CD4-positive, alpha-beta T cell treated with Interferon gamma for 1 hour (primary cell): Measurements from ENCODE around the gene BCL3.
A peak's percentile ranks its signal among the peaks of the same experiment; 100 is the strongest.
"Not testable (repeated sequence)": the region's sequence is repeated elsewhere in the genome, so short reads cannot be mapped to it uniquely, and the experiment has no call there.

ENCODE experiments used
- DNase-seq: peaks from one replicate; pipeline ENCODE4 v3.0.0-alpha.2; 2020

BCL3 gene

DNA sequence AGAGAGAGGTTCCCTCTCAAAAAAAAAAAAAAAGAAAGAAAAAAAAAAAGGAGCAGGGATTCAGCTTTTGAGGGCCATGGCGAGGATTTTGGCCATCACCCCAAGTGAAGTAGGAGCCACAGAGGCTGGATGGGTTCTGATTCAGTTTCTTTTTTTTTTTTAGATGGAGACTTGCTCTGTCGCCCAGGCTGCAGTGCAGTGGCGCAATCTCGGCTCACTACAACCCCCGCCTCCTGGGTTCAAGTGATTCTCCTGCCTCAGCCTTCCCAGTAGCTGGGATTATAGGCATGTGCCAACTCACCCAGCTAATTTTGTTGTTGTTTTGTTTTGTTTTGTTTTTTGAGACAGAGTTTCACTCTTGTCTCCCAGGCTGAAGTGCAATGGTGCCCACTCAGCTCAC, 27.1 kb upstream of the BCL3 start:
- DNase-seq, result not testable (repeated sequence)

DNA sequence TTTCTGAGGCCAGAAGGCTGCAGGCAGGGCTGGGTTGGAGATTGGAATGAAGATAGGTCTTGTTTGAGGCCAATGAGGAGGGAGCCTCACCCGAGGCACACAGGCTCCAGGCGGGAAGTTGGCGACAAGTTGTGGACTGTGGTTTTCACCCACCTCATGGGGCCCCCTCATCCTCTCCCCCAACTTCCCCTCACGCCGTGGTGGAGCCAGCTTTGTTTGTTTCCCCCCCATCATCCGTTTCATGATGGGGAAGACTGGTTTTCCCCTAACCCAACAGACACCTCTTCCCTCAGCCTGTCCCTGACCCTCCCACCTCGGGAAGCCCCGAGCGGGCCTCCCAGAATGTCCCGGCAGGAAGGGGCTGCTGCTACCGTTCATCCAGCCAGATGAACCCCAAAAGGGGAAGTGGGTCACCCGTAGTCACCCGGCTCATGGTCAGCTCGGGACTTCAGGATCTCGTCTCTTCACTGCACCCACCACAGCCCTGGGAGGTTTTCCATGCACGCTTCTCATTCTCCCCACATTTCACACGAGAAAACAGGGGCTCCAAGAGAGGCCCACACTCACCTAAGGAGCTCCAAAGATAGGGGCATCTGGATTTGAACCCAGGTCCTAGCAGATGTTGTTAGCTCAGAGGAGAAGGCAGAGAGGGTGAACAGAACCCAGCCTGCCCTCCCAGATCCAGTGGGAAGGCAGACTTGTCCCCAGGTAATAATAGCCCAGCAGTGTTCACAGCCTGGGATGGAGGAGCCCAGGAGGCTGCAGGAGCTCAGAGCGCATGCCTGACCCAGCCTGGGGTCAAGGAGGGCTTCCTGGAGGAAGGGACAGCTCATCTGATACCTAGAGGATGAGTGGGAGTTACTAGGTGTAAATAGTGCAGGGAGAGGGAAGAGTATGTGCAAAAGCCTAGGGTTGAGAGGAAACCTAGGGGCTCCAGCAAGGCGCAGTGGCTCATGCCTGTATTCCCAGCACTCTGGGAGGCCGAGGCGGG, 26.1 kb upstream of the BCL3 start:
- peak; percentile 66 for DNase-seq

DNA sequence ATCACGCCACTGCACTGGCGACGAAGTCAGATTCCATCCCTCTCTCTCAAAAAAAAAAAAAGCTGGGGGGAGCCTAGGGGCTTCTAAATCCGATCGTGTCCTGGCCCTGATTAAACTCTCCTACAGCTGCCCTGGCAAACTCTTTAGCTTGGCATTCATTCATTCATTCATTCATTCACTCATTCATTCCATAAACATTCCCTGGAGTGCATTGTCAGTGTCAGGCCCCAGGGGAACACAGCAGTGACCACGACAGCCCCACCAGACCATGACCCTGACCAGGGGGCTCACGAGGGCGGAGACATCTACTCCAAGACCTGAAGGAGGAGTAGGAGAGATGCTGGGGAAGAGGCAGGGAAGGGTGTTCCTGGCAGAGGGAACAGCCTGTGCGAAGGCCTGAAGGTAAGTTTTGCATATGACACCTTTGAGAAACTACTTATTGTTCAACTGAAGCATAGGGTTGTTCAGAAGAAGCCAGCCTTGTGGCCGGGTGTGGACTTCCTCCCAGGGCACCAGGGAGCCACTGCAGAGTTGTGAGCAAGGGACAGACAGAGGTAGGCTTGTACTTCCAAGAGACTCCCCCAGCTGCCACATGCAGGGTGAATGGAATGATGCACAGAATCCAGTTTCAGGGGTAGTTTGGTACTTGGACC, 25.1 kb upstream of the BCL3 start:
- DNase-seq, result no peak

DNA sequence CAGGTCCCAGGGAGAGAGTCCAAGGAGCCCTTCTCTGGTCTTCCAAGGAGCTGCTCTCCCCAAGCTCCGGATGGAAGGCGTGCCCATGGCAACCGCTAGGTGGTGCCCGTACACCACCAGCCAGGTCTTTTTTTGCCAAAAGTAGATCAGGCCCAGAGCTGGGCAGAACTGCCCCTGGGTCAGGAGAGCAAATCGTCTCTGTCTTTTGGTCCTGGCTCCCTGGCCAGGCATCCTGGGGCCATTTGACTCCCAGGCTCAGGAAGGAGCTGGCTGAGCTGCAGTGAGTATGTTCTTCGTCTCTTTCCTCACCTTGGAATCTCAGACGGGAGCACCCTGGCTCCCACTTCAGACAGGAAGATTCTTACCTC, 24.6 kb upstream of the BCL3 start:
- peak; percentile 81 for DNase-seq

DNA sequence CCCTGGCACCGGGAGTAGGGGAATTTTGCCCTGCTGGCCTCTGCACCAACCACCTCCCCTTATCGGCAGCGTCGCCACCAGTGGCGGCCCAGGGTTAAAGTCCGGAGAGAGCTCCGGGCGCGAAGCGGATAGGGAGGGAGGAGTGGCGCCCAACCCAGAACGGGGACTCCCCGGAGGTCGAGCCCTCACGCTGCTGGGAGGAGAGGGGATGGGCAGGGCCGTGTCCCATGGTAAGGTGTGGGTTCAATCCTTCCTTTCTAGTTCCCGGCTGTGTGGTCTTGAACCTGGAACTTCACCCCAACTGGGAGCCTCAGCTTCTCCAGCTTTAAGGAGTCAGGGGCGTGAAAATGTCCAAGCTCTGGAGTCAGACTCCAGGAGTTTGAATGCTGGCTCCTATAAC, 23.3 kb upstream of the BCL3 start:
- DNase-seq, result peak; percentile 22

DNA sequence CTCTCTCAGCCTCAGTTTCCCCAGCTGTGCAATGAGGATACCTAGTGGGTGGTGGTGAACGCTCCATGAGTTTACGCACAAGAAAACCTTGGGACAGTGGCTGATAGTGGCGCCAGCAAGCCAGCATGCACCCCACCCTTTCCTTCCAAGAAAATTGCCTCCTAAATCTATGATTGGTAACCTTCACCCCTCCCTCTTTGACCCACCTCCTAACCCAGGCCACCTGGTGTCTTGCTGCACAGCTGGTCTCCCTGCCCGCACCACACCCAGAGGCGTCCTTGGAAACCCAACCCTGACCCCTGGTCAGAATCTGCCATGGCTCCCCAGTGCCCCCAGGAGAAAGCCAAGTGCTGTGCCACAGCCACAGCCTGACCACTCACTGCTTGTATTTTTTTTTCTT, 22.8 kb upstream of the BCL3 start:
- DNase-seq, result no peak

DNA sequence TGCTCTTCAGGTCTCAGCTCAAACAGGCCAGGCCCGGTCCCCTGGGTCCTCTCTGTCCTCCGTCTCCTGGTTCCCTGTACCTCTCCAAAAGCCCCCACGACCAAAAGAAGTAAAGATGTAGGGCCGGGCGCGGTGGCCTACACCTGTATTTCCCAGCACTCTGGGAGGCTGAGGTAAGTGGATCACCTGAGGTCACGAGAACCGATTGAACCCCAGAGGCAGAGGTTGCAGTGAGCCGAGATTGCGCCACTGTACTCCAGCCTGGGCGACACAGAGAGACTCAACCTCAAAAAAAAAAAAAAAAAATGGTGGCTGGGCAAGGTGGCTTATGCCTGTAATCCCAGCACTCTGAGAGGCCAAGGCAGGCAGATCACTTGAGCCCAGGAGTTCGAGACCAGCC, 22.0 kb upstream of the BCL3 start:
- DNase-seq, result no peak

DNA sequence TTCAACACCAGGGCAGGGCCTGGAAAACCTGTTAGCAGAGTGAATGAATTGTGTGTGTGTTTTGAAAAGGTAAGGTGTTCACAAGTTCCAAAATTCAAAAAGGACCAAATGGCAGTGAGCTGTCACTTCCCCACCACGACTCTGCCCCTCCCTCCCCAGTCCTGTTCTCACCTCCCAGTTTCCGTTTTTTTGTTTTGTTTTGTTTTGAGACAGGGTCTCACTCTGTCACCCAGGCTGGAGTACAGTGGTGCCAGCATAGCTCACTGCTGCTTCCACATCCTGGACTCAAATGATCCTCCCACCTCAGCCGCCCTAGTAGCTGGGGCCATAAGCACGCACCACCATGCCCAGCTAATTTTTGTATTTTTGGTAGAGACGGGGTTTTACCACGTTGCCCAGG, 20.3 kb upstream of the BCL3 start:
- no peak for DNase-seq

DNA sequence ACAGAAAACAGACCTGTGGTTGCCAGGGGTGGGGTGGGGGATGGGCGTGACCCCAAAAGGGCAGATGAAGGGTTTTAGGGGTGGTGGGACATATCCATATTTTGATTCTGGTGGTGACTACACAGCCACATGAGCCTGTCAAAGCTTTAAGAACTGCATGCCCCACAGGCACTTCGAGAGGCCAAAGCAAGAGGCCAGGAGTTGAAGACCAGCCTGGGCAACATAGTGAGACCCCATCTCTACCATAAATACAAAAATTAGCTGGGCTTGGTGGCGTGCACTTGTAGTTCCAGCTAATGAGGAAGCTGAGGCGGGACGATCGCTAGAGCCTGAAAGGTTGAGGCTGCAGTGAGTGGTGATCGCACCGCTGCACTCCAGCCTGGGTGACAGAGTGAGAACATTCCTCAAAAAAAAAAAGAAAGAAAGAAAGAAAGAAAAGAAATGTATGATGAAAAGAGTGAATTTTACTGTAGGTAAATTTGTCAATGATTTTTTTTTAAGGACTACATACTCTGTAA, 18.9 kb upstream of the BCL3 start:
- no peak for DNase-seq

DNA sequence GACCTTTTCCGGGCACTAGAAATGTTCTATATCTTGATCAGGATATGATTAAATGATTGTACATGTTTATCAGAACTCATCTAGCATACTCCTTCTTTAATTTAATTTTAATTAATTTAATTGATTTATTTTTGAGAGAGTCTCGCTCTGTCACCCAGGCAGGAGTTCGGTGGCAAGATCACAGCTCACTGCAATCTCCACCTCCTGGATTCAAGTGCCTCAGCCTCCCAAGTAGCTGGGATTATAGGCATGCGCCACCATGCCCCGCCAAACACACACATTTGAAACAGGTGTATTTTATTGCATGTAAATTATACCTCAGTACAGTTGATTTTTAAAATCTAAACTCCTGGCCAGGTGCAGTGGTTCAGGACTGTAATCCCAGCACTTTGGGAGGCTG, 17.4 kb upstream of the BCL3 start:
- DNase-seq, result no peak

DNA sequence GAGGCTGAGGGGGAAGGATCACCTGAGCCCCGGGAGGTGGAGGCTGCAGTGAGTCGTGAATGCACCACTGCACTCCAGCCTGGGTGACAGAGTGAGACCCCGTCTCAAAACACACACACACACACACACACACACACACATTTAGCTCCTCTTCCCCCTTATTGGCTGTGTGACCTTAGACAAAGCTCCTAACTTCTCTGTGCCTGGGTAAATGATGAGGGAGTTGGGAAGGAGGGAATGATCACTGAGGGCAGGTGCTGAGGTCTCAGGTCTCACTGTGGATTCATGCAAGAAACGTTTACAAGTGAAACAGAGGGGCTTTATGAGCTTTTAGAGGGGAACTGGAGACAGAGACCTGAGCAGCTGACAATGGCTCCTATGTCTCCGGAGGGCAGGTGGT, 16.9 kb upstream of the BCL3 start:
- no peak for DNase-seq

DNA sequence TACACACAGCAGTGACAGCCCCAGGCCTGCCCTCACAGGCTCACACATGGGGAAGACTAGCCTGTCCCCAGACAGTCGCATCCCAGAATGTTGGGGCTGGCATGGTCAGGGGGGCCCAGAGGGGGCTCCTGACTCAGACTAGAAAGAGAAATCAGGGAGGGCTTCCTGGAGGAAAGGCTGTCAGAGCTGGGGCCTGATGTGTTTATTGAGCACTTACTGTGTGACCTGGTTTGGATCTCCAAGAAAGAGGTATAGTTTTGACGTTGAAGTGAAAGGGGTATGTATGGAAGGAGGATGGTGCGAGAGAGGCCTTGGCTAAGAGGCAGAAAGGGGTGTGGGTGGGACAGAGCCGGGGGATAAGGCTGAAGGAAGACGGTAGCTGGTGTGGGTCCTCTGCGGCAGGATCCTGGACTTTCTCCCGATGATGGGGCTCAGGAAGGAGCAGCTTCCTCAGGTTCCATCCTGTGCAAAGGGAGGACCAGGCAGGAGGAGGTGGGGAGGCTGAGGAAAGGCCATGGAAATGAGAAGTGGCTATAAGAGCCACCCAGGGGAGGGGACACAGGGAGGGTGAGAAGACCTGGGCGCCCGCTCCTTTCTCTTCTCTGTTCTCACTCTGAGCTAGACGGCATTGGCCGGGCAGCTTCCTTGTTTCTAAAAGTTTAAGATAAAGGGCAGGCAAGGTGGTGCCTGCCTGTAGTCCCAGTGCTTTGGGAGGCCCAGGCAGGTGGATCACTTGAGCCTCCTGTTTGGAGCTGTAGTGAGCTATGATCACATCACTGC, 16.1 kb upstream of the BCL3 start:
- no peak for DNase-seq

DNA sequence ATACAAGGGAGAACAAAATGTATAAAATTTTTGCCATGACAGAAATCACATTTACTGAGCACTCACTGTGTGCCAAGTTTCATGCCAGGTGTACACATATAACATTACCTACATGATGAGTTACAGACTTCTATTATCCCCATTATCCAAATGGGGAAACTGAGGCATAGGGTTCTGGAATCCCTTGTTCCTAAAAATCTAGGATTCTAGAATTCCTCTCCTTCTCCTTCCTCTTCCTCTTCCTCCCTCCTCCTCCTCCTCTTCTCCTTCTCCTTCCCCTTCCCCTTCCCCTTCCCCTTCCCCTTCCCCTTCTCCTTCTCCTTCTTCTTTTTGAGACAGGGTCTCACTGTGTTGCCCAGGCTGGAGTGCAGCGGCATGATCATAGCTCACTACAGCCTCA, 14.2 kb upstream of the BCL3 start:
- no peak for DNase-seq

DNA sequence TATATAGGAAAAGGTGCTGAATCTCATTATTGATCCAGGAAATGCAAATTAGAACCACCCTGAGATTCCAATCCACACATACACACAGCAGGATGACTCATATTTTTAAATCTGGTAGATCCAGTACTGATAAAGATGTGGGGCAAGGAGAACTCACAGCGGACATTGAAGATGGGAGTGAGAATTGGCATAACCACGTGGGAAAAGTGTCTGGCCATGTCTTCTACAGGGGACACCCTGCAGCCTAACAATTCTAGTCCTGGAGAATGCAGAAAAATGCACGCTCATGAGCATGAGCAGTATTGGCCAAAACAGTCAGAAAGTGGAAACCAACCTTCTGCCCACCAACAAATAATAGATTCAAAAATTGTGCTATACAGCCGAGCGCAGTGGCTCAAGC, 13.5 kb upstream of the BCL3 start:
- no peak for DNase-seq

DNA sequence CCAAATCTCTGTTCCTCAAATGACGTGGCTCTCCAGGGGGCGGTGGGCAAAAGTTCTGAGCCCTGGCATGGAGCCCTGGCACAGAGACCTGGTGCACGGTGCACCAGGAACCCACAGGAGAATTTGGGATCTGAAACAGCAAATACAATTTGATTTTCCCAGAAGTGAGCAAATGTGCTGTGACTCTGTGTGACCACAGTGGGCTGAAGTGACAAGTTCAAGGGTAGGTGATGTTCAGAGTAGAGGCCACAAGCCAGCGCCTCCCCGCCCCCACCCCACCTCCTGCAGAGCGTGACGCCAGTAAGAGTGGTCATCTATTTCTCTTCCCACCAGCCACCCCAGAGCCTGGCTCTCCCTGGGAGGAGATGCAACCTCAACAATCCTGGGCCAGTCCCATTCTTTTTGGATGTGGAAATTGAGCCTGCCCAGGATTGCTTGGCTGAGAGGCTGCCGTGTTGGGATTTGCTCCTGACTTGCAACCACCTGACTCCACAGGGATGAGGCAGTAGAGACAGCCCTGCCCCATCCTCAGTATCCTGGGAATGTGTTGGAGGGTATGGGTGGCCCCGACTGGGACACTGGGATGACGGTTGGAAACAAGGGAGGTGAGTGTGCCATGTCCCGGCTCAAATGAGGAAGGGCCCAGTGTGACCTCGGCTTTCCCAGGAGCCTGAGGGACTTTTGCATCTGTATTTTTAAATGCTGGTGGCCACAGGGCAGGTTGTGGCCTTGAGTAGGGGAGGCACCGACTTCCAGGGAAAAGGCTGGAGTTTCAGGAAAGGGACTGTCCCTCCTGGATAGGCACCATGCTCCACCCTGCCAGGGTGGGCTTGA, 11.1 kb upstream of the BCL3 start:
- DNase-seq, result no peak

DNA sequence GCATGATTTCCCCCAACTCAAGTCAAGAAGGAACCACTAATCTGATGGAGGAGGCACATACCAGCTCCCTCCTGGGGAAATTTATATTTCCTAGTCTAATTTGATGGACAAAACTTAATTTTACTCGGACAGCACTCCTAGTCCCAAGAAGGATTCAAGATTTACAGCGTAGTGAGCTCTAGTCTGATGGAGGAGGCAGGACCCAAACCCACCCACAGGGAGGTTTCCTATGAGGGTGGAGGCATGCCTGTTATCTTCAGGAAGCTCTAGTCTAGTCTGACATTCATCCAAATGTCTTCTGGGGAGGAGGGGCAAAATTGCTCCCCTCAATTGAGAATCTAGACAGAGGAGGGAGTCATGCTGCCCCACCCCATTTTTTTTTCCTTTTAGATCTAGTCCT, 10.4 kb upstream of the BCL3 start:
- no peak for DNase-seq

DNA sequence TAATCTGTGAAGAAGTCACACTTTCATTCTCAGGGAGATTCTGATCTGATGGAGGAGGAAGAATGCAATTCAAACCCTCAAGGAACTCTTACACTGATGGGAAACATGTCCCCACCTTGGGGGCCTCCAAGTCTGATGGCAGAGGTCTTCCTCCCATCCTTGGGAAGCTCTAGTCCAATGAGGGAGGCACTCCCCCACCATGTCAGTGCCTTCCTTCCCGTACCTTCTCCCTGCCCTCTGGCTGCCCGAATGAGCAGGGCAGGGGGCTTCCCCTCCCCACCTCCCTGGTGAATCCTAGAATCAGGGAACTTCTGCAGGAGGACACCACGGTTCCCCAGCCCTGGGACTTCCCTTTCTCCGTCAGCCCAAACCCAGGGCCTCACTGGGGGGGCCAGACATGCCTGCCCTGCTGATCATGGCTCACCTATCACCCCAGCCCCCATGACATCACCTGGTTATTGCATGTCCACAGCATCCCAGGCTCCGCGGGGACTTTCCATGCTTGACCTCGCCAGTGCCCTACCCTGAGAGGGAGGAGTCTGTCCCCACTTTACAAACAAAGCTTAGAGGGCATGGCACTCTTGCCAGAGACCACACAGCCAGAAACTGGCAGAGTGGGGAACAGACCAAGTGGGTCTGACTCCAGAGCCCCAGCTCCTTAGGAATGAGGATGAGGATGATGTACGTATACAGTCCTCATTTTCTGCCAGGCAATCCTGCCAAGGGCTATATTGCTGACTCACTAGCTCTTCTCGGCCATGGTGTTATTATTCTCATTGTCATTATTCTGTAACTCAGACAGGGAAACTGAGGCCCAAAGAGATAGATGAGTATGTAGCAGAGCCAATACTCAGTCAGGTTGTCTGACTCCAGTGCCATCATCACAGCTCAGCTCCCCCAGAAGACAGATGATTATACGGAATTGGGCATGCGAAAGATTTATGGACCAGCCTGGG, 9.6 kb upstream of the BCL3 start:
- DNase-seq, result peak; percentile 71

DNA sequence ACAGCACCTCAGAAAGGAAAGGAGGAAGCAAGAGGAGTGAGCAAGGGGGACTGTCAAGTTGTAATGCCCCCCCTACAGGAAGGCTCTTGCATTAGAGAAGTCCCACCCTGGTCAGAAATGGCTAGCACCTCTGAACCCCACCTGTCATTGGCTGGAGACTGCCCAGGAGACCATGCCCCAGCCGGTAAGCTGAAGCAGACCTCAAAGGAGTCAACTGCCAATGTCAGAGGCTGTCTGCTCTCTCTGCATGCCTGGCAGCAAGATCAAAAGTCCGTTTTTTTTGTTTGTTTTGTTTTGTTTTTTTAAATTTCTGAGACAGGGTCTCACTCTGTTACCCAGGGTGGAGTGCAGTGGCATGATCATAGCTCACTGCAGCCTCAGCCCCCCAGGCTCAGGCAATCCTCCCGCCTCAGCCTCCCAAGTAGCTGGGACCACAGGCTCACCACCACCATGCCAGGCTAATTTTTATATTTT, 8.1 kb upstream of the BCL3 start:
- DNase-seq, result no peak

DNA sequence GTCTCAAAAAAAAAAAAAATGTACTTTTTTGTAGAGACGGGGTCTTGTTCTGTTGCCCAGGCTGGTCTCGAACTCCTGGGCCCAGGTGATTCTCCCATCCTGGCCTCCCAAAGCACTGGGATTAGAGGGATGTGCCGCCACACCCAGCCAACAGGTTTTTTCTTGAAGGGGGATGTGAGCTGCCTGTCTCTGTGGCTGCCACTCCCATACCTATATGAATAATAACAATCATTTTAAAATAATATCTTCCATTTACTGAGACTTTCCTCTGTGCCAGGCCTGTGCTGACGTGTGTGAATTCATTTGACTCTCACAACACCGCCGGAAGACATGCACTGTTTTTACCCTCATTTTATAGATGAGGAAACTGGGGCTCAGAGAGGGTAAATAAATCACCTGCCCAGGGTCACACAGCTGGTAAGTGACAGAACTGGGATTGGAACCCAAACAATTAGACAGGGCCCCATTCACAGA, 7.2 kb upstream of the BCL3 start:
- no peak for DNase-seq

DNA sequence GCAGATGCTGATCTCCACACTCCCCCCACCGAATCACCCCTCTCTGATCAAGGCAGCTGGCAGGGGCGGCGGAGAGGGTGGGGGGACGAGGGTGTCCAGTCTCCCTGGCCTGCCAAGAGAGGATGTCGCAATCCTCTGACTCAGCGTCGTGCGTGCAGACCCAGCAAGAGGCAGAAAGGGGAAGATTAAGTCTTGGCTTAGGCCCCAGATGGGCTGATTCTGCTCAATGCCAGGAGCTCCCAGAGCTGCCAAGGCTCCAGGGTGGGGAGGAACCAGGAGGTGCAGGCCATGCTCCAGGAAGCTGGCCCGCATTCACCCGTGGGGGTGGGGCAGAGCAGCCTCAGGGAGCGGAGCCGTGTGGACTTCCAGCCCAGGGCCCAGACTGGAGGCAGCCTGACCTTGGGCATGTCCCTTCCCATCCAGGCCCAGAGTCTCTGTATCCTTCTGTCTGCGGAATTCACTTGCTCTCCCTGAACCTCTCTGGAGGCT, 6.6 kb upstream of the BCL3 start:
- DNase-seq, result peak; percentile 83
